Nephron progenitor cell (in vitro differentiated cells): ENCODE results near the gene EXOC4.

Source experiments
- DNase-seq: peaks from one replicate; pipeline ENCODE4 v3.0.0; 2021
- H3K27ac Mint-ChIP-seq: 2 replicates; pipeline ENCODE4 v1.8.0; 2021; ENCODE audit warnings: mild to moderate bottlenecking, moderate library complexity, mixed read lengths
- H3K27me3 Mint-ChIP-seq: 2 replicates; pipeline ENCODE4 v1.8.0; 2021; ENCODE audit warnings: mild to moderate bottlenecking, low read depth, mixed read lengths; ENCODE audit not compliant: poor library complexity
- H3K36me3 Mint-ChIP-seq: 2 replicates; pipeline ENCODE4 v1.8.0; 2021; ENCODE audit warnings: low read depth, mixed read lengths
- H3K4me1 Mint-ChIP-seq: 2 replicates; pipeline ENCODE4 v1.8.0; 2021; ENCODE audit warnings: mixed read lengths
- H3K4me3 Mint-ChIP-seq: 2 replicates; pipeline ENCODE4 v1.8.0; 2021; ENCODE audit warnings: mild to moderate bottlenecking, moderate library complexity, mixed read lengths
- H3K9me3 Mint-ChIP-seq: 2 replicates; pipeline ENCODE4 v1.8.0; 2021; ENCODE audit warnings: mild to moderate bottlenecking, moderate library complexity, mixed read lengths
- TF ChIP-seq, protein P1 (sequence below): fragments of 200-600 bp; sonication (generic); IDR thresholded peaks from 2 replicates; pipeline ENCODE4 v1.5.0; 2021; ENCODE audit warnings: antibody characterized with exemption

Gene EXOC4

DNA sequence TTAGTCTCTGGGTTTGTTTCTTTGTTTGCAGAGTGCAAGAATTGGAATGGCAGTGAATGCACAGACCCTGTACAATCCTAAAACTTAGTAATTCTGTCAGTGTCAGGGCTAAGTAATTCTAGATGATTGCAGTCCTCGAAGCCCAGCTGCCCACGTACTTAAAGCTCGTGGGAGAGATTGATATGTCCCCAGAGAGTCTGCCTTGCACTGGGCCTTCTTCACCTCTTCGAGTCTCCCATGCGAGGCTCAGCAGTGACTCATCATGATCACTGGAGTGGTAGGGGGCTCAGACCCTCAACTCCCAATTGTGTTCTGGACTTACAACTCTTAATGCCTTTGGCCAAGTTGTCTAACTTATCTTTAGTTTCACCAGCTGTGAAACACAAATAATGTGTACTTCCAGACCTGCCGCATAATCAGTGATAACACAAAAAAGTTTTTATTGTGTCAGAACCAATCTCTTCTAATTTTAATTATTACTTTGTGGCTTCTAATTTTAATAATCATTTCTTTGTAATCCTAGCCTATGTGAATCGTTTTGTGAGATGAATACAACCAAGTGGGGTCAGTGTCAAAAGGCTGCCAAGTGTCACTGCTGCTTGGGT, 528.7 kb downstream of the EXOC4 start:
- TF ChIP-seq, protein P1, sequence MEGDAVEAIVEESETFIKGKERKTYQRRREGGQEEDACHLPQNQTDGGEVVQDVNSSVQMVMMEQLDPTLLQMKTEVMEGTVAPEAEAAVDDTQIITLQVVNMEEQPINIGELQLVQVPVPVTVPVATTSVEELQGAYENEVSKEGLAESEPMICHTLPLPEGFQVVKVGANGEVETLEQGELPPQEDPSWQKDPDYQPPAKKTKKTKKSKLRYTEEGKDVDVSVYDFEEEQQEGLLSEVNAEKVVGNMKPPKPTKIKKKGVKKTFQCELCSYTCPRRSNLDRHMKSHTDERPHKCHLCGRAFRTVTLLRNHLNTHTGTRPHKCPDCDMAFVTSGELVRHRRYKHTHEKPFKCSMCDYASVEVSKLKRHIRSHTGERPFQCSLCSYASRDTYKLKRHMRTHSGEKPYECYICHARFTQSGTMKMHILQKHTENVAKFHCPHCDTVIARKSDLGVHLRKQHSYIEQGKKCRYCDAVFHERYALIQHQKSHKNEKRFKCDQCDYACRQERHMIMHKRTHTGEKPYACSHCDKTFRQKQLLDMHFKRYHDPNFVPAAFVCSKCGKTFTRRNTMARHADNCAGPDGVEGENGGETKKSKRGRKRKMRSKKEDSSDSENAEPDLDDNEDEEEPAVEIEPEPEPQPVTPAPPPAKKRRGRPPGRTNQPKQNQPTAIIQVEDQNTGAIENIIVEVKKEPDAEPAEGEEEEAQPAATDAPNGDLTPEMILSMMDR, result no peak
- Mint-ChIP-seq H3K4me3 (no peak overlapping the region), H3K36me3 (peaks cover 17% of the 10 kb centered on the region), H3K9me3 (no peaks in the 10 kb centered on the region), H3K27me3 (no peaks in the 10 kb centered on the region), H3K4me1 (peaks cover 23% of the 10 kb centered on the region), H3K27ac (peak overlapping the region; percentile 85)
- peak; percentile 22 for DNase-seq

DNA sequence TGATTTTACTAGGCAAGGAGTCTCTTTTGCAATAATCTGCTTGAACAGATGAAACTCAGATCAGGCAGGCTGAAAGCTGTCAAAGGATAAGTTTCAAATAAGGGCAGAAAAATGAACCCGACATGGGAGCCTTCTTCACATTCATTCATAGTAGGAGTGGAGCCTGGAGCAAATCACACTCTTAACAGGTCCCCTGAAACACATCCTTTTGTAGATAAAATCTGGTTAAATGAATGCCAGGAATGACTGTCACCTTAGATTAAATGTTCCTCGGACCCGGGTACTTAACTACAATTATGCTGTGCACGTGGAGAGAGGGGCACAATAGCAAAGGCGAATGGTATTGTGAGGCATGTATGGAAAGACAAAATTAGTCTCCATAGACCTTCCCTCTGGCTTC, 529.6 kb downstream of the EXOC4 start:
- no peak overlapping the region for H3K4me3 Mint-ChIP-seq
- H3K9me3 Mint-ChIP-seq, result no peaks in the 10 kb centered on the region
- H3K27me3 Mint-ChIP-seq, result no peaks in the 10 kb centered on the region
- no peak for DNase-seq
- TF ChIP-seq, protein P1, result no peak
- no peak overlapping the region for H3K27ac Mint-ChIP-seq
- peaks cover 17% of the 10 kb centered on the region for H3K36me3 Mint-ChIP-seq
- H3K4me1 Mint-ChIP-seq, result peaks cover 23% of the 10 kb centered on the region

DNA sequence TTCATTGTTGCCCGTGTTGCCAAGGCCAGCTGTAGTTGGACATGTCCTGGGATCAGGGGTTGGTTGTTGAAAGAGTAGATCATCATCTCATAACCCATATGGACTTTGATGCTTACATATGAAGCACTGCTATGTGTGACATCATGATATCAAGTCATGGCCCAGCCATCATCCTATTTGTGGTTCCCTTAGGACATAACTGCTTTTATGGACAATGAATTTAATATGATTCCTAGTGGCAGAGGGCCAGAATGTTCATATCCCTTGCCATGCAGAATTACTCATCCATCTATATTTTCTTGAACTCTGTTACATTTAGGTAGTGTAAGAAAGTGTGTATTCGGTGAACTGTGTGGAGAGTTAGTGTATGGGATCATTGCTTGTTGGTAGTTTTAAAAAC, 530.4 kb downstream of the EXOC4 start:
- Mint-ChIP-seq H3K4me1 (peaks cover 23% of the 10 kb centered on the region), H3K27me3 (no peaks in the 10 kb centered on the region), H3K9me3 (no peaks in the 10 kb centered on the region), H3K36me3 (peaks cover 17% of the 10 kb centered on the region), H3K4me3 (no peak overlapping the region), H3K27ac (no peak overlapping the region)
- no peak for DNase-seq
- TF ChIP-seq, protein P1, result no peak

DNA sequence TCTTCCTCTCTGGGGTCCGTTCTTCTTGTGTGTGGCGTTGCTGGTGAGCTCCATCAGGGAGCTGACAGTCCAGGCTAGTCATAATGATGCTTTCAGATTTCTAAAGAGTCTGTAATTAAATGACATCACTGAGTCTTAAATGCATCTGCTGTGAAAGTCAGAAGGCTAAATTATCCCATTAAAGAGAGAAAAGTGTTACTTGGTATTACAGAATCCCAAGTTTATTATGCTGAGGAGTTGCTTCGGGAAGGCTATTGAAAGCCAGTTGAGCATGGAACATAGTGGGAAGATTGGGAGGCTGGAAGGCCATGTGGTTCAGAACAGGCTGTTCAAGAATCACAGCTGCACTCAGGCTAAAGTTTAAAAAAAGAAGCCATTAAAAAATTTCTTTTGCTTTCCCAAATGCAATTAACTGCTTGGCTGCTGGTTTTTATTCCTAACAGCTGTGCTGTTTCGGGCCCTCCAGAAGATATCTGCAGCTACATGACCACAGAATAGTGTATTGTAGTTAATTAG, 531.7 kb downstream of the EXOC4 start:
- Mint-ChIP-seq H3K27ac (no peak overlapping the region), H3K9me3 (no peaks in the 10 kb centered on the region), H3K4me3 (no peak overlapping the region), H3K36me3 (peaks cover 9% of the 10 kb centered on the region), H3K27me3 (peaks cover 3% of the 10 kb centered on the region), H3K4me1 (peaks cover 23% of the 10 kb centered on the region)
- TF ChIP-seq, protein P1, result no peak
- DNase-seq, result no peak

DNA sequence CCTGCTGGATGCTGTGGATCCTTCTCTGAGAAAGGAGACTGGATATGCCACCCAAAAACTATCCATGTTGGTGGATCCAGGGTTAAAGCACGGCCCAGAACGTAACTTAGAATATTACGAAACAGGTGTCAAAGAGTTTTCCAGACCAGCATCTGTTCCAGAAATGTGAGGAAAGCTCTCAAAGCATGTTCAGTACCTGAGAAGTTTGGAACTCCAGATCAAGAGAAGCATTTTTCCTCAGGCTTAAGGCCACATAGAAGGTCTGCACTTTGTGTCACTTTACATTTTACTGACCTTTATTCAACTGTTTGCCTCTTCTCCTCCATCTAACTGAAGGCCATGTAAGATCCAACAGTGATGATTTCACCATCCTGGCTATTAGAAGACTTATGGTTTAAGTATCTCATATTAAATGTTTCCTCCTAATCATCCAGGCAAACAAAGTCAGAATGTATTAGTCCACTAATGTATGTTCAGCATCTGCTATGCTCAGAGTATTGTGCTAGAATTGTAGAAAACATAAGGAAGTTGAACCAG, 533.6 kb downstream of the EXOC4 start:
- TF ChIP-seq, protein P1, result no peak
- Mint-ChIP-seq H3K36me3 (no peaks in the 10 kb centered on the region), H3K9me3 (no peaks in the 10 kb centered on the region), H3K27ac (no peak overlapping the region), H3K4me3 (no peak overlapping the region), H3K4me1 (peaks cover 13% of the 10 kb centered on the region), H3K27me3 (peaks cover 3% of the 10 kb centered on the region)
- no peak for DNase-seq

DNA sequence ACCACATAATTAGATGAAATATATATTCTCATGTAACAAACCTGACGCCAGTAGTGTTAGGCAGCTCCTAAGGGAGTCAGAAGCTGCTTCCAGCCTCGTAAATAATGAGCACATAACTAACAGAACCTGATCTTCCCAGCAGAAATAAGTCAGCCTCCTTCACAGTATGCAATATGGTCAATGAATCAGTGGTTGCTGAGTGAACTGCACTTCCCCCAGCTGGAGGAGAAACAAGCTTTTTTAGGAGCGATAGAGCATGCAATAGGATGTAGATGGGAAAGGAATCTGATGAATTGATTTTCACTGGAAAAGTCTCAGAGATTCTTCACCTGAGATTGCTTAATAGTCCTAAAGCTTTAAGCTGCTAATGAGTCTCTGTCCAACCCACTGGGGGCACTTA, 537.1 kb downstream of the EXOC4 start:
- no peak for DNase-seq
- no peaks in the 10 kb centered on the region for H3K9me3 Mint-ChIP-seq
- TF ChIP-seq, protein P1, result no peak
- peaks cover 3% of the 10 kb centered on the region for H3K27me3 Mint-ChIP-seq
- H3K36me3 Mint-ChIP-seq, result no peaks in the 10 kb centered on the region
- H3K27ac Mint-ChIP-seq, result no peak overlapping the region
- peaks cover 6% of the 10 kb centered on the region for H3K4me1 Mint-ChIP-seq
- no peak overlapping the region for H3K4me3 Mint-ChIP-seq
